SJSA1 (cell line): ENCODE results near the gene NTNG2. TPM values are rescaled to one million over a fixed set of nuclear protein-coding genes. Genes with fewer than 3 reads are reported as not detected.

Source experiments
- DNase-seq, 2 experiments: peaks; one replicate each; pipeline ENCODE4 v3.0.0-alpha.2; 2015 to 2020; ENCODE audit warnings: low spot score in 2 of 2, low read depth in 1 of 2
- H3K27ac ChIP-seq: fragments of 250-450 bp; sonication (Bioruptor Pico); 2 replicates; pipeline ENCODE4 v1.5.1; 2020; ENCODE audit warnings: mild to moderate bottlenecking, moderate library complexity
- H3K27me3 ChIP-seq: fragments of 250-450 bp; sonication (Bioruptor Pico); replicated peaks from 2 replicates; pipeline ENCODE4 v1.5.1; 2020; ENCODE audit warnings: mild to moderate bottlenecking, moderate library complexity
- H3K36me3 ChIP-seq: fragments of 250-450 bp; sonication (Bioruptor Pico); 2 replicates; pipeline ENCODE4 v1.5.1; 2020; ENCODE audit warnings: mild to moderate bottlenecking
- H3K4me1 ChIP-seq: fragments of 250-450 bp; sonication (Bioruptor Pico); replicated peaks from 2 replicates; pipeline ENCODE4 v1.6.1; 2021; ENCODE audit warnings: mild to moderate bottlenecking
- H3K4me3 ChIP-seq: fragments of 250-450 bp; sonication (Bioruptor Pico); 2 replicates; pipeline ENCODE4 v1.5.1; 2020; ENCODE audit warnings: mild to moderate bottlenecking
- H3K9me3 ChIP-seq: fragments of 250-450 bp; sonication (Bioruptor Pico); replicated peaks from 2 replicates; pipeline ENCODE4 v1.5.1; 2020; ENCODE audit warnings: mild to moderate bottlenecking
- total RNA-seq: library from RNA; depleted of rRNA; stranded (reverse); fragments of >200 nt; shearing (Covaris generic); gene quantifications from 2 replicates; pipeline ENCODE4 v1.2.3, GENCODE V29; 2014

Gene NTNG2
- total RNA-seq, 1 experiment from 2014 or later, result not detected

GRCh38 chr9:132155568-132155895, 6.3 kb upstream of the NTNG2 start:
- peaks cover 61% of the 10 kb centered on the region for H3K27me3 ChIP-seq
- DNase-seq, result no peak
- H3K4me3 ChIP-seq, result no peak overlapping the region
- no peak overlapping the region for H3K27ac ChIP-seq
- no peaks in the 10 kb centered on the region for H3K4me1 ChIP-seq
- no peaks in the 10 kb centered on the region for H3K36me3 ChIP-seq
- no peaks in the 10 kb centered on the region for H3K9me3 ChIP-seq

- H3K4me3 ChIP-seq, result no peak overlapping the region
- H3K27ac ChIP-seq, result no peak overlapping the region
- H3K4me1 ChIP-seq, result peaks cover 2% of the 10 kb centered on the region
- no peaks in the 10 kb centered on the region for H3K9me3 ChIP-seq
- peaks cover 62% of the 10 kb centered on the region for H3K27me3 ChIP-seq
- DNase-seq, result no peak
- H3K36me3 ChIP-seq, result no peaks in the 10 kb centered on the region
Observed at GRCh38 chr9:132156262-132156661, 5.6 kb upstream of the NTNG2 start.

DNA sequence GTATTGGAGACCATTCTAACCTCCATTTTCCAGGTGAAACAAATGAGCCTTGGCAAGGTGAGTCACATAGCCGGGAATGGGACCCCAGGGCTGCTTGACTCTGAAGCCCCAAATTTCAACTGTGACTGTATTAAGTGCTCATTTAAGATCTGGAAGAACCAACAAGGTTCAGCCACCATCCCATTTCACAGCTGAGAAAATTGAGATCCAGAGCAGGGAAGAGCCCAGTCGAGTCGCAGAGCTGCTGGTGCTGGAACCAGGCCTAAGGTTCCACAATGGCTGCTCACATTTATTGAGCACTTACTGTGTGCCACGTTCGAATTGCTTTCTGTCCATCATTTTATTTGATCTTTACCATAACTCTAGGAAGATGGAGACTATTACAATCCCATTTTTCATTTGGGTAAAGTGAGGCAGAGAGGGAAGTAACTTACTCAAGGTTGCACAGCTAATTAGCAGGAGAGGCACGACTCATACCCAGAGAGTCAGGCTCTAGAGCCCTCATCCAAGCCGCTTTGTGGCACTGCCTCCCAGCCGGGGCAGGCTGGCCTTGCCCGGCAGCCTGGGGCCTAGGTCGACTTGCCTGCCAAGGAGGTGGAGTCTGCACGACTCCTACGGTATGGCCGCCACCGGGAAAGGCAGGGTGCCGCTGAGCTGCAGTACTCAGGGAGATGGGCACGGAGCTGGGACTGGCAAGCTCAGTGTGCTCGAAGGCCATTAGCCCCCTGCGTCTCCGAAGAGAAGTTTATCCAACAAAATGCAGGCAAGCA, 4.3 kb upstream of the NTNG2 start:
- H3K36me3 ChIP-seq, result no peaks in the 10 kb centered on the region
- no peaks in the 10 kb centered on the region for H3K9me3 ChIP-seq
- peaks cover 9% of the 10 kb centered on the region for H3K4me1 ChIP-seq
- H3K27ac ChIP-seq, result no peak overlapping the region
- H3K27me3 ChIP-seq, result peaks cover 64% of the 10 kb centered on the region
- no peak overlapping the region for H3K4me3 ChIP-seq
- no peak for DNase-seq

DNA sequence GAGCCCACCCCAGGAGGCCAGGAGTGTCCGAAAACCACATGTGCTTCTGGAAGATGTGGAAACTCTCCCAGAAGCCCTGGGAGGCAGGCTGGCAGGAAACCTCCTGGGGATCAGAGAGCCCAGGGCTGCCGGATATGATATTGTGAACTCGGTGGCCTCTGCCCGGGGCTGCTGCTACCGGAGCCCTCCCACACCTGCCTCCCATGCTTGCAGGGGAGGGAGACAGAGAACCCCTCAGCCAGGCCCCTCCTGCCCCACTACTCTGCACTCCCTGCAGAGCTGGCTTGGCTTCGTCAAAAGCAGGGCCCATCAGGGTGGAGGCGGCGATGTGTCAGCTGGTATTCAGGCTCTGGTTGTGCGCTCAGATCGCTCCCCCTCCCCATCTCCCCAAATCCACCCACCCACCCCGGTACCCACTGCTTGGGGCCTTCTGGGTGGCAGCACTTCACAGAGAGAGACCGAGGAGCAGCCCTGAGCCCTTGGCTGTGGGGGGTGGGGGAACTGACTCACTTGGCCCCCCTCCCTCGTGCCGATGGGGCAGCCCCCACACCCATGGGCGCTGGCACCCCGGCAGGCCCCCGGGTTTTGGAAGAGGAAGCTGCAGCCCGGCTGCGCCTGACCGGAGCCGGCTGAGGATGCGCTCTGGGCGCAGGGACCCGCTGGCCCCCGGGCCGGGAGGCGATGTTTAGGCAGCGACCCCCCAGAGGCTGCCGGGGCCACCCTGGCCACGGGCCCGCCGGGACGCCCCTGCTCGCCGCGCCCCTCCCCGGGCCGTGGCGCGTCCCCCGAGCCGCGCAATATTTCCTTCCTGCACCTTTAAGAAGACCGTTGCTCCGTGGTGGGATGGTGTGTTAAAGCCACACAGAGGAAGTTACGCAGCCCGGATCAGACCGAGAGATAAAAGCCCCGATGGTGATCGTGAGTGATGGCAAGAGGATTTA, 786 bp upstream of the NTNG2 start:
- Histone ChIP-seq H3K4me3 (peak overlapping the region; percentile 46), H3K27ac (no peak overlapping the region), H3K36me3 (no peaks in the 10 kb centered on the region), H3K9me3 (no peaks in the 10 kb centered on the region), H3K4me1 (peaks cover 18% of the 10 kb centered on the region), H3K27me3 (peaks cover 84% of the 10 kb centered on the region)
- DNase-seq, result no peak

GRCh38 chr9:132162764-132163456, 1.1 kb downstream of the NTNG2 start:
- H3K4me1 ChIP-seq, result peaks cover 18% of the 10 kb centered on the region
- peak overlapping the region; percentile 46 for H3K4me3 ChIP-seq
- H3K27ac ChIP-seq, result no peak overlapping the region
- H3K27me3 ChIP-seq, result peaks cover 91% of the 10 kb centered on the region
- no peaks in the 10 kb centered on the region for H3K9me3 ChIP-seq
- H3K36me3 ChIP-seq, result no peaks in the 10 kb centered on the region
- DNase-seq, result no peak

DNA sequence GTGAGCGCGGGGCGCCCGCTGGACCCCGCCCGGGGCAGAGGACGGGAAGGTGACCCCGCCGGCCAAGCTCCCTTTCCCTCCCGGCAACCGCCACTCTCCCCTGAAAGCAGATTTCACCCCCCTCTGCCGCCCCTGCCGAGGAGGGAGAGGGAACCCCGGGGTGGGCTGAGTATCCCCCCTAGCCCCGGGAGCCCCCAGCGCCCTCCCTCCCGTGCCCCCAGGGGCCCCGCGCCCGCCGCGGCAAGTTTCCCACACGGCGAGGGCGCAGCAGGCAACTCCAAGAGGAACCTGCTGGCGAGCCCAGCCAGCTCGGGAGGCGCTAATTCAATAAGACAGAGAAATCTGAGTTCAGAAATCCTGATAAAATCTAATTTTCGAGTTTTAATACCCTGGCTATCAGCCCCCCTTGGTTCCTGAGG, 1.6 kb downstream of the NTNG2 start:
- no peak for DNase-seq
- no peak overlapping the region for H3K27ac ChIP-seq
- peaks cover 18% of the 10 kb centered on the region for H3K4me1 ChIP-seq
- no peaks in the 10 kb centered on the region for H3K9me3 ChIP-seq
- peaks cover 91% of the 10 kb centered on the region for H3K27me3 ChIP-seq
- H3K4me3 ChIP-seq, result no peak overlapping the region
- H3K36me3 ChIP-seq, result no peaks in the 10 kb centered on the region

DNA sequence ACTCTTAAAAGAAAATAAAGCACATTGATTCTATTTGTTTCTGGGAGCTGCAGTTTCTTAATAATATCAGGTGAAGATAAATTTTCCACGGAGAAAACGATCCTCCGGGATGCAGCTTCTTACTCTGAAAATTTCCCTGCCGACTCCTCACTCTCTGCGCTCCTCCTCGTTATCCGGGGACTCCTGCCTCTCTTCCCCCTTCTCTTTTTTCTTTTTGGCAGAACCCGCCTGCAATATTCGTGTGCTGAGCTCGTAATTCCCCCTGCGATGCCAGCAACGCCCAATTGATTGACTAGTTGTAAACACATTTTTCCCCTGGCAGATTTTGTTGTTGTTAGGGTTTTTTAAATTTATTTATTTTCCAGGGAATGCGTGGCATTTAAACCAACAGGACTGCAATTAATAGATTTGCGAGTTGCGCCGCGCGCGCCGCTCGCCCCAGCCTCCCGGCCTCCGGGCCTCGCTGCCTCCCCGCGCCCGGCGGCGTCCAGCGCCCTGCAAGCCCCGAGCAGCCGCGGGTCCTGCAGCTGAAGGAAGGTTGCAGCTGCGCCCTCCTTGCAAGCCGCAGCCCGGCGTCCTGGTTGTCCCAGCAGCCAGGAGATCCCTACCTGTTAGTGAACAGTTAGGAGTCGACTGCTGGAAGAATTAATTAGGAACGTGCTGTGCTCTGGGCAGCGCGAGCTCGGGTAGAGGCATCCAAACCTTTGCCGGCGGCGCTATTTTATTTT, 2.2 kb downstream of the NTNG2 start:
- no peak overlapping the region for H3K4me3 ChIP-seq
- peaks cover 93% of the 10 kb centered on the region for H3K27me3 ChIP-seq
- no peaks in the 10 kb centered on the region for H3K9me3 ChIP-seq
- no peaks in the 10 kb centered on the region for H3K36me3 ChIP-seq
- peak in 1 of 2 experiments; percentile 15 for DNase-seq
- no peak overlapping the region for H3K27ac ChIP-seq
- peaks cover 18% of the 10 kb centered on the region for H3K4me1 ChIP-seq

DNA sequence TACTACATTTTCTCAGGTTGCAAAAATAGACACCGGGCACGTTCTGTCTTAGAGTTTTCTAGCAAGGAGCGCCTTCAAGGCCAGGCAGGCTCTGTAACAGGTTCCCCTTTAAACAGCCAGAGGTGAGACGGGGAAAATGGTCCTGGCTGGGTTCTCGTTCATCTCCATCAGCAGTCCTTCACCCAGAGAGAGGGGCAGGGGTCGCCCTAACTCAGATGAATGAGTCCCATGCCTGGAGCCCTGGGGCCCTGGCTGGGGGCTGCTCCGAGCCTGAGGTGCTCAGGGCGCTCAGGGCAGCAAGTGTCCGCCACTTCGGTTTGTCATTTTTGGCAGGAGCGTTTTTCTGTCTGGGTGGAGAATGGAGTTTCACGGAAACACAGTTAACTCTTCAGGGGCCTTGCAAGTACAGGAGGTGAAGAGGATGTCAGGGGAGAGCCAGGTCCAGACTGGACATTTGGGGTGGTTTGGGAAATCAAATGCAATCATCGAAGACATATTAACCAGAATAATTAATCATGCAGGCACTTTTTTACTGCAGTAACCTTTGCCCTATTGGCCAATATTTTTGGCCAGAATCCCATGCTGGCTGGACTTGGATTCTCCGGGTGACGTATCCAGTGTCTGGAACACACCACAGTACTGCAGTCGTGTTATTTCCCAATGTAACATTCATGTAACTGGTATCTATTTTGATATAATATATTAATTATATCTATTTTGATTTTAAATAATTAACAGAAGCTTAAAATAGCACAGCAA, 2.9 kb downstream of the NTNG2 start:
- peaks cover 91% of the 10 kb centered on the region for H3K27me3 ChIP-seq
- no peaks in the 10 kb centered on the region for H3K9me3 ChIP-seq
- H3K36me3 ChIP-seq, result no peaks in the 10 kb centered on the region
- peaks cover 18% of the 10 kb centered on the region for H3K4me1 ChIP-seq
- no peak overlapping the region for H3K27ac ChIP-seq
- no peak overlapping the region for H3K4me3 ChIP-seq
- DNase-seq, result no peak

DNA sequence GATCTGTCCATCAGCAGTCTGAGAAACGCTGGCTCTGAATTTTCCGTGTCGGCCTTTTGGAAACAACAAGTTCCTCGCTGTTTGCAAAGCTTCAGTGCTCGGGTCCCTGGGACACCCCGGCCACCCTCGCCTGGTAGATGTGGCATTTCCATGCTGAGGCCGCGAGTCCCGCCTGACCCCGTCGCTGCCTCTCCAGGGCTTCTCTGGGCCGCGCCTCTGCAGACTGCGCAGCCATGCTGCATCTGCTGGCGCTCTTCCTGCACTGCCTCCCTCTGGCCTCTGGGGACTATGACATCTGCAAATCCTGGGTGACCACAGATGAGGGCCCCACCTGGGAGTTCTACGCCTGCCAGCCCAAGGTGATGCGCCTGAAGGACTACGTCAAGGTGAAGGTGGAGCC, 4.7 kb downstream of the NTNG2 start:
- H3K4me3 ChIP-seq, result no peak overlapping the region
- no peak for DNase-seq
- H3K4me1 ChIP-seq, result peaks cover 13% of the 10 kb centered on the region
- H3K27me3 ChIP-seq, result peaks cover 84% of the 10 kb centered on the region
- no peaks in the 10 kb centered on the region for H3K9me3 ChIP-seq
- H3K36me3 ChIP-seq, result no peaks in the 10 kb centered on the region
- H3K27ac ChIP-seq, result no peak overlapping the region

DNA sequence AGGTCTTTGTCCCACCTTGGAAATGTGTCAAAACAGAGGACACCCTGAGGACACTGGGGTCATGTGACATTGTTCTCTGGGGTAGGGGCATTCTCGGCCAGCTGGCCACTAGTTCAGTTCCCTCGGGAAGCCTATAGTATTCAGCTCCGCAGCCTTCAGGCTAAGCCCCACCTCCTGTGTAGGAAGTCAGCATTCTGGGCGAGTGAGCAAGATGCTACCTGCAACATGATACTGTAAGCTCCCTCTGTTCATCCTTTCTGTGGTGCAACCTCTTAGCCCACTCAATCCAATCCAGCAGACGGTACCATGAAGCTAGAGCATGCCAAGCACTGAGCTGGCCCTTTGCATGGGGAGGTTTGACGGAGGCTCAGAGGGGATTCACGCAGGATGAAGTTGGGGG, 5.3 kb downstream of the NTNG2 start:
- no peak overlapping the region for H3K27ac ChIP-seq
- DNase-seq, result no peak
- H3K36me3 ChIP-seq, result no peaks in the 10 kb centered on the region
- no peak overlapping the region for H3K4me3 ChIP-seq
- no peaks in the 10 kb centered on the region for H3K9me3 ChIP-seq
- H3K4me1 ChIP-seq, result peaks cover 11% of the 10 kb centered on the region
- H3K27me3 ChIP-seq, result peaks cover 81% of the 10 kb centered on the region

GRCh38 chr9:132168347-132168746, 6.5 kb downstream of the NTNG2 start:
- H3K36me3 ChIP-seq, result no peaks in the 10 kb centered on the region
- DNase-seq, result no peak
- H3K4me3 ChIP-seq, result no peak overlapping the region
- H3K27ac ChIP-seq, result no peak overlapping the region
- peaks cover under 1% of the 10 kb centered on the region; the same call in 1 of the 2 replicates for H3K4me1 ChIP-seq
- peaks cover 69% of the 10 kb centered on the region for H3K27me3 ChIP-seq
- H3K9me3 ChIP-seq, result no peaks in the 10 kb centered on the region

DNA sequence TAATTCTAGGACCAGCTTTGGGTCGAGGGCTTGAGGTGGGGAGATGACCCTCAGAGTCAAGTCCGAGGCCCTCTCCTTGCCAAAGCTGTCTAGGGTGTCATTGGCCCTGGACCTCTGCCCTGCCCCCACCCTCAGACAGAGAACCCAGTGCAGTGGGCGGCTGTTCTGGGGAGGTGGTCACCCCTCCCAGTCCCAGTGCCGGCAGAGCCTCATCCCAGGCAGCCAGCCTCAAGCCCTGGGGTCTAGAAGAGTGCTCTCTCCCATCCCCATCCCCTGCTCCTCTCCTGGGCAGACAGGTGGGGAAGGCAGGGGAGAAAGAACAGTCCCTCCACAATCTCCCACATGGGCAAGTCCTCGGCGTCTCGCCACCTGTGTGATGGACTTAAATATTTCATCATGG, 7.0 kb downstream of the NTNG2 start:
- no peaks in the 10 kb centered on the region for H3K4me1 ChIP-seq
- DNase-seq, result no peak
- H3K9me3 ChIP-seq, result no peaks in the 10 kb centered on the region
- H3K36me3 ChIP-seq, result no peaks in the 10 kb centered on the region
- H3K27me3 ChIP-seq, result peaks cover 64% of the 10 kb centered on the region
- H3K27ac ChIP-seq, result no peak overlapping the region
- H3K4me3 ChIP-seq, result no peak overlapping the region
